ENCODE measurements around the gene GAN.

The GAN gene, protein sequence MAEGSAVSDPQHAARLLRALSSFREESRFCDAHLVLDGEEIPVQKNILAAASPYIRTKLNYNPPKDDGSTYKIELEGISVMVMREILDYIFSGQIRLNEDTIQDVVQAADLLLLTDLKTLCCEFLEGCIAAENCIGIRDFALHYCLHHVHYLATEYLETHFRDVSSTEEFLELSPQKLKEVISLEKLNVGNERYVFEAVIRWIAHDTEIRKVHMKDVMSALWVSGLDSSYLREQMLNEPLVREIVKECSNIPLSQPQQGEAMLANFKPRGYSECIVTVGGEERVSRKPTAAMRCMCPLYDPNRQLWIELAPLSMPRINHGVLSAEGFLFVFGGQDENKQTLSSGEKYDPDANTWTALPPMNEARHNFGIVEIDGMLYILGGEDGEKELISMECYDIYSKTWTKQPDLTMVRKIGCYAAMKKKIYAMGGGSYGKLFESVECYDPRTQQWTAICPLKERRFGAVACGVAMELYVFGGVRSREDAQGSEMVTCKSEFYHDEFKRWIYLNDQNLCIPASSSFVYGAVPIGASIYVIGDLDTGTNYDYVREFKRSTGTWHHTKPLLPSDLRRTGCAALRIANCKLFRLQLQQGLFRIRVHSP

GRCh38 chr16:81314603-81315270 is at the start of gene GAN:
Gene GAN (plus strand): TSS chr16:81314962. CDS start chr16:81315114, 152 bp downstream.
- DNase-seq: peak; percentile 49 to 82

DNA sequence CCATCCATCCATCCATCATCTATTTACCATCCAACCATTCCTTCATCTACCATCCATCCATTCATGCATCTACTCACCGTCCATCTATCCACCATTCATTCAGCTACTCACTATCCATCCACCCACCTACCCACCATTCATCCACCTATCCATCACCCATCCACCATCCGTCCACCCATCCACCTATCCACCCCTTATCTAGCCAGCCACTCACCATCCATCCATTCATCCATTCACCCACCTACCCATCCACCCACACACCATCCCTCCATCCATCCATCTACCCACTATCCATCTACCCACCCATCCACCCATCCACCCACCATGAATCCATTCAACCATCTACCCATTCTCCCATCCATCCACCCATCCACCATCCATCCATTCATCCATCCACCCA is 49.7 kb upstream of the GAN start:
- DNase-seq: no peak

DNA sequence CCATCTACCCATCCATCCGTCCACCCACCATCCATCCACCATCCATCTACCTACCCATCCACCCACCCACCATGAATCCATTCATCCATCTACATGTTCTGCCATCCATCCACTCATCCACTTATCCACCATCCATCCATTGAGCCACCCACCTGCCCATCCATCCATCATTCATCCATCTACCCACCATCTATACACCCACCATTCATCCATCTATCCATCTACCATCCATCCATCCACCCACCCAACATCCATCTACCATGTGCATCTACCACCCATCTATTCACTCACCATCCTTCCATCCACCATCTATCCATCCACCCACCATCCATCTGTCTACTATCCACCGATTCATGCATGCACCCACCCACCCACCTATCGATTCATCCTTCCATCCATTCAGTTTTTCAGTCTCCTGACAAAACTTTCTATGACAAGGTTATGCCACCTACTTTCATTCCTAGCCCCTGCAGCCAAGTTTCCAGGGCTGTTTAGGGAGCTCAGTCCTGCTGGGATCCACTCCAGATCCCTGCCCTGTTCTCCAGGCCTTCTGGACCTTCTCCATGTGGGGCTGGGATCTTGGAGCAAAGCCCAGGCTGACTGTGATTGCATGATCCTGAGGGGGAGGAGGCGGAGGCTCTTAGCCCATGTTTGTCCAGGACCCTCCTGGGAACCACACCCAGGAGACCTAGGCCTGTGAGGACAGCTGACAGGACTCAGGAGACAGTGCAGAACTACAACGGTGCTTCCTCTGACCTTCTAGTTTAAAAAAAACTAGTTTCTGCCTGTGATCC is 48.9 kb upstream of the GAN start:
- DNase-seq: no peak

- no peak for DNase-seq
Measured at GRCh38 chr16:81266680-81267095, 48.1 kb upstream of the GAN start.

GRCh38 chr16:81268509-81268908 is 46.3 kb upstream of the GAN start:
- no peak for DNase-seq

DNA sequence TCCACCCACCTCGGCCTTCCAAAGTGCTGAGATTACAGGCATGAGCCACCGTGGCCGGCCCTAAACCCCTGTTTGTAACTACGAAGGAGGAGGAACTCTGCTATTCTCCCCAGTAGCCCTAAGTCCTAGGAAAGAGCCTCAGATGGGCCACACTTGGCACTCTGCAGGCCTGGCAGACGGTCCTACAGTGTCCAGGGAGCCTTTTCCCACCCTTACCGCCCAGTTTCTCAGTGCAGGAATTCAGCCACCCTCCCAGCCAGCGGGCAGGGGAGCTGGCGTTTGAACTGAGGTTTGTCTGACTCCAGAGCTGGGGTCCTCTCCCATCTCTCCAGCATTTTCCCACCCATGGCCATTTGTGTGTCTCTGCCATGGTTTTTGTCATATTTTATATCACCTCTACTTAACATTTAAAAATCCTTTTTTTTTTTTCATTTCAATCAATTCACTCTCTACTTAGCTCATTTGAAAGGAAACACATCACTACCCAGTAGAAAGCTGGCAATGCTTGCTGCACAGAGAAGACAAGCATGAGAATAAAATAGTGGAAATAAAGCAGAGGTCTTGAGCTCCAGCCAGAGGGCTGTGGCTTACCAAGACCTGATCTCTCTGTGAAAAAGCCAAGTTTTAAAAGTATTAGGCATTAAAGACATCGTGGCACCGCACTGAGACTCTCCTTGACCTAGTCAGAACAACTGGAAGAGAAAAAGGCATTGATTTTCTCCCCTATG is 41.4 kb upstream of the GAN start:
- DNase-seq: no peak

GRCh38 chr16:81275064-81275532 is 39.7 kb upstream of the GAN start:
- DNase-seq: no peak

DNA sequence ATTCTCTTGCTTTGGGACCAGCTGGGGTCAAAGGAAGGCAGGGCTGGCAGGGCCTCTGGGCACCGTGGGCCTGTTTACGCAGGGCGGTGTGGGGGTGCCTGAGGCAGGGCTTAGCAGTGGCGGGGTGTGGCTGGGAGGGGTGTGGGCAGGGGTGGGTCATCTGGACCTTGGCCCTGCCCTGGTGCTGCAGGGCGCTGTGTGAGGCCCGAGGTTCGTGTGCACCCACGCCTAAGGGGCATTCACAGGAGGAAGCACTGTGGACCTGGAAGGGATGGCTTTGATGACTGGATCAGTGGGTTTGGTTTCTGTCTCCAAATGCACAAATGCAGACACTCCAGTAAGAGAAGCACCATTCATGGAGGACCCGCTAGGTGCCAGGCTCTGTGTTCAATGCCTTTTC is 39.0 kb upstream of the GAN start:
- no peak for DNase-seq

- no peak for DNase-seq
Measured at GRCh38 chr16:81276323-81276722, 38.4 kb upstream of the GAN start.

DNA sequence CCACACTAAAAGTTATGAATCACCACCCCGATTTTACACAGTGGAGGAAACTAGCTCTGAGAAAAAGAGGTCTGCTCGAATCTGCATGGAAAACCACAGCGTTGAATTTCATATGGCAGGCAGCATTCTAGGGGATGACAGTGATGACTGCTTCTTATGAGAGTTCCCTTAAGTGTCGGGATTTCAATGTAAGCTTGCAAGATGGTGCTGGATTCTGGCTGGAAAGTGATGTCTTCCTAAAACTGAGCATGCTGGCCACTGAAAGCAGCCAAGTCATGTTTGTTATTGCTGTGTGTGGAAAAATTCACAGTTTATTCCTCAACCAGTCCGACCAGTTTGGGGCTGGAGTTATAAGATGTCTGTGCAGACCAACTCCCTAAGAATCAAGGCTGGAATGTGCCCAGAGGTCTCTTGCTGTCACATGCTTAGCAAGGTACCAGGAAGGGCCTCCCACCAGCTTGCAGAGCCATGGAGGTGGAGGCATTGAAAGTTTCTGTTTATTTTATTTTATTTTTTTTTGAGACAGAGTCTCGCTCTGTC is 37.2 kb upstream of the GAN start:
- no peak for DNase-seq

- DNase-seq: no peak
Measured at GRCh38 chr16:81278526-81278925, 36.2 kb upstream of the GAN start.

GRCh38 chr16:81279392-81279791 is 35.4 kb upstream of the GAN start:
- DNase-seq: no peak

DNA sequence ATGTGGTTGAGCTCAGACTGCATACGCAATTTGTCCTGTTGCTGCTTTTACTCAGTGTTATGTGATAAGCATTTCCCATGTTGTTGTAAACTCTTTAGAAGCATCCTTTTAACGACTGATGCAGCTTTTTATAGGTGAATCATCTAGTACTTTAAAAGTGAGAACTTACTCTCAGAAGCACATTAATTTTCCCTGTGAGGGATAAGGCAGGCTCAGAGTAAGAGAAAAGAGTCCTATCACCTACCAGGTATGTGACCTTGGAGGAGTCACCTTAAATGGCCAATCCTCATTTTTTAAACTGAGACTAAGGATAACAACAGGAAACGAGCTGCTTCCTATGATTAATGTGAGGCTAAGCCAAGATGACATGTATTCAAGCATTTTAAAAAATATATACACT is 34.4 kb upstream of the GAN start:
- no peak for DNase-seq

DNA sequence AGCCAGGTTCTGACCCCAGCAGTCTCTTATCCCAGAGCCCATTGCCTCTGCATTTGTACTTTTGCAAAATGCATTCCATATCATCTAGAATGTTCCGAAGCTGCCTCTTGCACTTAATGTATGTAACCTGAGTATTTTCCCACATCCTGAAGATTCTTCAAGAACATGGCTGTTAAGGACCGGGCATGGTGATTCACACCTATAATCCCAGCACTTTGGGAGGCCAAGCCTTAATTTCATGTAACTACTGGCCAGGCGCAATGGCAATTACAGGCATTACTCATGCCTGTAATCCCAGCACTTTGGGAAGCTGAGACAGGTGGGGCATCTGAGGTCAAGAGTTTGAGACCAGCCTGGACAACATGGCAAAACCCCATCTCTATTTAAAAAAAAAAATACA is 31.7 kb upstream of the GAN start:
- DNase-seq: no peak

DNA sequence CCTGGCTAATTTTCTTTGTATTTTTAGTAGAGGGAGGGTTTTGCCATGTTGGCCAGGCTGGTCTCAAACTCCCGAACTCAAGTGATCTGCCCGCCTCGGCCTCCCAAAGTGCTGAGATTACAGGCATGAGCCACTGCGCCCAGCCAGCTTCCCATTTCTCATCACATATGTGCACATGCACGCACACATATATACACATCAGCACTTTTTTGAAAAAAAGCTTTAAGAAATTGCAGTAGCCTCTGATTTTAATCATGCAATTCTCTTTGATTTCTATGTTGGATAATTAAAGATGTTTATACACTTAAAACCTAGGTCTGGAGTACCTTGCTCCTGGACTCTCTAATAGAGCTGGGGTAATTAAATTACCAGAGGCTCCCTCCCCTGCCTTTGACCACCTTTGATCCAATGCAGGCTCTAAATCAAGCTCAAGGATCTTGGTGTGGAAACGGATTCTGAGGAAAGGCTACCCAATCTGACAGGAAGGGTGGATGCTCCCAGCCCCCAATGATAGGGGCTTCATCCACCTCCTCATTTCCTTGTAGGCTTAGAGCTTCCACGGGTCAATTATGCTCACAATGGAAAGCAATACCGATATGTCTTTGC is 29.7 kb upstream of the GAN start:
- no peak for DNase-seq

- no peak for DNase-seq
Measured at GRCh38 chr16:81286190-81286589, 28.6 kb upstream of the GAN start.

DNA sequence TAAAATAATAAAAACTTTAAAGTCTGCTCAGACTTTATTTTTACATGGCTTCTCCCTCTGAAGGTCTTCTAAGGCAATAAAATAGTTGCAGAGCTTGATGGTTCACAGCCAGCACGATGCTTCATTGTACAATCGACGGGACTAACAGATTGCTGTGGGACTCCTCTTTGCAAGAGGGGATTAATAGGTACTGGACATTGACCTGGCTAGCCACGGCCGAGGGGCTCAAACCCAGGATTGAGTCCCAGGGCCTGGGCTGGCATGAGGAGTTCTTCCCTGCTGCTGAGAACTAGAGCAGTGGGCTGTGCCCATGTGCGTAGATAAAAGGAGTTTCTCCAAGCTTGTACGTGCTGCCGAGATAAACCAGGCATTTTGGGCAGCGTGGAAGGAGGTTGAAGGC is 23.6 kb upstream of the GAN start:
- DNase-seq: no peak

DNA sequence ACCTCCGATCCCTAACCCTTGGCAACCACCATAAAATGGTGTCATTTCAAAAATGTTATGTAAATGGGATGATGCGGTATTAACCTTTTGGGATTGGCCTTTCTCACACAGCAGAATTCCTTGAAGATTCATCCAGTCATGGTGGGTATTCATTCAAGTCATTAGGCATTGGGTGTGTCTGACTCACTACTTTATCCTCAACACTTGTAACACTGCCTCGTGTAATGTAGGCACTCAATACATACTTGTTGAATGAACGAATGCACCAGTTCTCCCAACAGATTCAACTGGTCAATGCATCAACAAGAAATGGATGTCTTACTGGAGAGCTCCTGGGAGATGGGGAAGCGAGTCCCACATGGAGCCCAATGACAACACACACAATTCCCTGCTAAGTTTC is 21.8 kb upstream of the GAN start:
- no peak for DNase-seq

DNA sequence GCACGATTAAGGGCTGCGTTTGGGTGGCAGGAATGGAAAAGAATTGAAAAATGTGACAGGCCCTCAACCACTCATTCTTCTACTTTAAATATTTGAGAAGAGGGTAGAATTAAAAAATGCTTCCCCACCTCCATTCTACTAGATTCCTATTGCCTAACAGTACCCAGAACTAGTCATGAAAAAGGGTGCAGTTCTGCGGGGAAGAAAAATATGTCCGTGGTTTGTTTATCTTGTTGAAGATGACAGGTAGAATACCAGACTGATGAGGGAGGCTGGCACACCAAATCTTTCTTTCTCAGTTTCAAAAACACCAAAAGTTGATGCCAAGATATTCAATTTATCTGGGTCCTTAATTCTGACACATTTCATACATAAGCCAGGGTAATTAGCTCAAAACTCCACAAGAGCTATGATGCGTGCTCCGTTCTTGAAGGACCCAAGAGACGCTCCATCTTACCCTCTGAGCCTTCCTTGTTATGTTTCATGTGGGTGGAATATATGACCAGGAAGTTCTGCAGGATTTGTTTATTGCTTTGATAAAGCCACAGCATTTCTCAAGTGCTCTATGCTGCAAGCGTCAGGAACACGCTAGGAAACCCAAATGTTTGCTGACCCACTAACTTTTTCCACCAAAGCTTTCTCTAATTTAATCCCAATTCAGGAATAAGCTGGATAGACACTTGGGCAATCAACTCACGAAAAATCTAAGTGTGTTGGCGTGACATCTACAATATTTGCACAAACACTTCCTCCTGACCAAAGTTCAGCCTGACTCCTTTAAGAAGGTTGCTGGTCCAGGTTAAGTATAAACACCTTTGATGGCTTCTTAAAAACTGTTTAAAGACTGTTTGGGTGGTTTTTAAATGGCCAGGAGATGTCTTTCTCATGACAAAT is 20.6 kb upstream of the GAN start:
- DNase-seq: no peak

- DNase-seq: no peak
Measured at GRCh38 chr16:81296631-81297030, 18.1 kb upstream of the GAN start.

- DNase-seq: no peak
Measured at GRCh38 chr16:81307770-81308169, 7.0 kb upstream of the GAN start.

Measured in NCI-H187 (cell line).